Measurements from ENCODE around the gene DPF1. TPM values are rescaled to one million over a fixed set of nuclear protein-coding genes. Genes with fewer than 3 reads are reported as not detected.

DPF1 gene
- total and polyA plus RNA-seq, 10 of the 15 experiments (the other 5 are each of a cell fraction or from before 2014, with no cell fraction given), result 0.11 to 4.3 (median 2.4) TPM

DNA sequence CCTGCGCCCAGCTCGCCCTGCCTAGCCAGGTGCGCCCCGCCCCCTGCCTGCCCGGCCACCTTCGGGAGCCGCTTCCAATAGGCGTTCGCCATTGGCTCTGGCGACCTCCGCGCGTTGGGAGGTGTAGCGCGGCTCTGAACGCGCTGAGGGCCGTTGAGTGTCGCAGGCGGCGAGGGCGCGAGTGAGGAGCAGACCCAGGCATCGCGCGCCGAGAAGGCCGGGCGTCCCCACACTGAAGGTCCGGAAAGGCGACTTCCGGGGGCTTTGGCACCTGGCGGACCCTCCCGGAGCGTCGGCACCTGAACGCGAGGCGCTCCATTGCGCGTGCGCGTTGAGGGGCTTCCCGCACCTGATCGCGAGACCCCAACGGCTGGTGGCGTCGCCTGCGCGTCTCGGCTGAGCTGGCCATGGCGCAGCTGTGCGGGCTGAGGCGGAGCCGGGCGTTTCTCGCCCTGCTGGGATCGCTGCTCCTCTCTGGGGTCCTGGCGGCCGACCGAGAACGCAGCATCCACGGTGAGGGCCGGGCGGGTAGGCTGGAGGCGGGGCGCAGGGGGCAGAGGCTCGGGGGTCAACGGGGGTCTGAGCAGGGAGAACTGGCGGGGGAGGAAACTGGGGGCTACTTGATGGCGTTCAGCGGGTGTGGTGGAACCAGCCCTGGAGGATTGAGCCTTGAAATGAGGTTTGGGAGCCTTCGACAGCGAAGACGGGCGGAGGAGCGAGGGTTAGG, 40.6 kb upstream of the DPF1 start, which contains the start of gene SPINT2:
Gene SPINT2 (plus strand): TSS at position 88 of the 727 bp plus-strand sequence. CDS start 320 bp downstream, at position 408.
- H4K20me1 ChIP-seq (ENCODE audit: control insufficient read depth, insufficient read depth), result no peaks in the 10 kb centered on the region
- H3K9ac ChIP-seq (ENCODE audit: control insufficient read depth, insufficient read depth, low read length), result peak within 1 kb of the TSS; percentile 48; the same call in 1 of the 2 replicates
- peak within 1 kb of the TSS; percentile 97 for H3K4me2 ChIP-seq (ENCODE audit: control insufficient read depth, insufficient read depth)
- ChIA-PET POLR2A (interaction anchor here (0.6 kb wide), 2 partner anchors 33 to 50 kb away, joined by 5 read pairs; no protein-coding TSS in a partner anchor), RAD21 (ENCODE audit: unreplicated experiment) (interaction anchor here (1.3 kb wide), 1 partner anchor 109 kb away, joined by 4 read pairs; the partner anchor contains the start of gene PSMD8), SMC1A (ENCODE audit: uncharacterized antibody, unreplicated experiment) (no interaction called here), CTCF (interaction anchor here (1.6 kb wide), 1 partner anchor 12 kb away, joined by 3 read pairs; no protein-coding TSS in a partner anchor)
- no peaks in the 10 kb centered on the region for H3K36me3 ChIP-seq (ENCODE audit: control insufficient read depth in 2 of 2, insufficient read depth in 2 of 2, low read length in 1 of 2)
- peak within 1 kb of the TSS; percentile 88 for H2AFZ ChIP-seq (ENCODE audit: control insufficient read depth, low read depth, low read length)
- in situ Hi-C loops (cut with MboI) (no loop called here), intact Hi-C loops (cut with micrococcal nuclease; ENCODE audit: unreplicated experiment) (no loop called here)
- no peaks in the 10 kb centered on the region for H3K9me3 ChIP-seq (replicated peaks; ENCODE audit: control insufficient read depth, insufficient read depth, low read length)
- TF ChIP-seq RCOR1 (conservative IDR thresholded peaks at IDR 0.05; ENCODE audit: low read depth, low read length) (no peak), POLR2A (IDR thresholded peaks at IDR 0.05; ENCODE audit: low read depth, low read length) (peak; percentile 64), HDAC6 (IDR thresholded peaks at IDR 0.05; ENCODE audit: unreplicated experiment) (peak; percentile 63), GATAD2B (conservative IDR thresholded peaks at IDR 0.05; ENCODE audit: low read depth) (0 out of 2 replicates have a peak, but pooled peaks have one; percentile 22), CBX3 (IDR thresholded peaks at IDR 0.05; ENCODE audit: borderline replicate concordance, low read depth) (no peak), MTA2 (IDR thresholded peaks at IDR 0.05; ENCODE audit: low read depth) (no peak), CHD2 (IDR thresholded peaks at IDR 0.05; ENCODE audit: borderline replicate concordance, low read depth, low read length) (0 out of 2 replicates have a peak, but pooled peaks have one; percentile 29), ZNF207 (IDR thresholded peaks at IDR 0.05; ENCODE audit: borderline replicate concordance) (no peak), DPF2 (IDR thresholded peaks at IDR 0.05) (peak; percentile 53)
- peaks cover 0 to 2% of the 10 kb centered on the region in 2 experiments; a peak in 2 of 4 replicates for H3K27me3 ChIP-seq (replicated peaks in 1 of 2; ENCODE audit: control insufficient read depth in 2 of 2, insufficient read depth in 2 of 2, low read length in 1 of 2)
- H3K4me3 ChIP-seq, result peak within 1 kb of the TSS; percentile 62; the same call in 1 of the 2 replicates
- no peaks in the 10 kb centered on the region for H3K79me2 ChIP-seq (ENCODE audit: control insufficient read depth, insufficient read depth, low read length)
- peak; percentile 49; the same call in 2 of the 3 replicates for ATAC-seq
- WGBS (ENCODE audit: insufficient coverage, insufficient replicate concordance, low lambda C conversion rate, missing lambda C conversion rate), result 13% methylated on average over 59 of the region's 78 CpGs
- no peak for FAIRE-seq
- peaks cover 9% of the 10 kb centered on the region for H3K4me1 ChIP-seq (ENCODE audit: control insufficient read depth, insufficient read depth, low read length)
- no peak within 1 kb of the TSS for H3K27ac ChIP-seq (ENCODE audit: control insufficient read depth, insufficient read depth)
- no TSS peak for BruUV-seq (replicated peaks)
- no peak for DNase-seq (ENCODE audit: low read depth, low spot score)
